ENCODE results near the gene SRC.

DNA sequence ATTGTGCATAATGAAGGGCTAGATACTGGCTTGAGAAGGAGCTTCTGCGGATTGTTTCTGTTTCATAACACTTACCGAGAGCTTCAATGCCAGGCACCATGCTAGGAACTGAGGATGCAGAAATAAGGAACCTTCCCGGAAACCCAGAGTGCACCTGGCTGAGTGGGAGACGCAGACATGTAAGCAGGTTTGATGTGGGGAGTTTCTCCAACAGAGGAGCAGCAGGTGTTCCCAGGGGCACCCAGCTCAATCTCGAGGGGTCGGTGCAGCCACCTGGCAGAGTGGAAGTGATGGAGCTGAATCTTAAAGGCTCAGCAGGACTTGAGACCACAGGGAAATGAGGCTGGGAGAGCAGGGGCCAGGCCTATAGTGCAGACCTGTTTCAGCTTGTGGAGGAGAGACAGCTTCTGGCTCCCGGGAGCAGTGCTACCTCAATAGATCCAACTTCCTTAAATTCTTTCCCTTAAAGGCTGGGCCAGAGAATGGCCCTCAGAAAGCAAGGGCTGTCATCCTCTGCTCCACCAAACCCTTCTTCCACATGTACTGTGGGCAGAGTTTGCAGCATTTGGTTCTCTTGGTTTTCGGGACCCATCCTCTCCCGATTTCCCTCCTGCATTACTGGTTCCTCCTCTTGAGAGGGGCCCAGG lies 27.8 kb upstream of the SRC start:
- TF ChIP-seq, protein P1, sequence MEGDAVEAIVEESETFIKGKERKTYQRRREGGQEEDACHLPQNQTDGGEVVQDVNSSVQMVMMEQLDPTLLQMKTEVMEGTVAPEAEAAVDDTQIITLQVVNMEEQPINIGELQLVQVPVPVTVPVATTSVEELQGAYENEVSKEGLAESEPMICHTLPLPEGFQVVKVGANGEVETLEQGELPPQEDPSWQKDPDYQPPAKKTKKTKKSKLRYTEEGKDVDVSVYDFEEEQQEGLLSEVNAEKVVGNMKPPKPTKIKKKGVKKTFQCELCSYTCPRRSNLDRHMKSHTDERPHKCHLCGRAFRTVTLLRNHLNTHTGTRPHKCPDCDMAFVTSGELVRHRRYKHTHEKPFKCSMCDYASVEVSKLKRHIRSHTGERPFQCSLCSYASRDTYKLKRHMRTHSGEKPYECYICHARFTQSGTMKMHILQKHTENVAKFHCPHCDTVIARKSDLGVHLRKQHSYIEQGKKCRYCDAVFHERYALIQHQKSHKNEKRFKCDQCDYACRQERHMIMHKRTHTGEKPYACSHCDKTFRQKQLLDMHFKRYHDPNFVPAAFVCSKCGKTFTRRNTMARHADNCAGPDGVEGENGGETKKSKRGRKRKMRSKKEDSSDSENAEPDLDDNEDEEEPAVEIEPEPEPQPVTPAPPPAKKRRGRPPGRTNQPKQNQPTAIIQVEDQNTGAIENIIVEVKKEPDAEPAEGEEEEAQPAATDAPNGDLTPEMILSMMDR (IDR thresholded peaks at IDR 0.05): no peak
- TF ChIP-seq POLR2A (IDR thresholded peaks at IDR 0.05): no peak

Measured in body of pancreas (tissue), 4 donors.